ENCODE results near the gene FCAR. TPM values are rescaled to one million over a fixed set of nuclear protein-coding genes. Genes with fewer than 3 reads are reported as not detected.
A peak's percentile ranks its signal among the peaks of the same experiment; 100 is the strongest.
"Not testable (repeated sequence)": the region's sequence is repeated elsewhere in the genome, so short reads cannot be mapped to it uniquely, and the experiment has no call there.

Gene FCAR
- total RNA-seq, 1 experiment from 2014 or later, result not detected

- H3K4me1 ChIP-seq (ENCODE audit: control insufficient read depth, insufficient read depth, low read length), result no peaks in the 10 kb centered on the region
- TF ChIP-seq CTCF (IDR thresholded peaks at IDR 0.05) (no peak), REST (IDR thresholded peaks at IDR 0.05; ENCODE audit: insufficient read depth in 1 of 2, low read depth in 2 of 2, low read length in 1 of 2) (no peak), TCF7L2 (IDR thresholded peaks at IDR 0.05; ENCODE audit: low read depth, low read length) (no peak), POLR2AphosphoS5 (IDR thresholded peaks at IDR 0.05; ENCODE audit: low read depth, low read length) (no peak), SIN3A (IDR thresholded peaks at IDR 0.05; ENCODE audit: borderline replicate concordance, insufficient read depth, low read depth, low read length) (no peak)
- no peak within 1 kb of the TSS for H3K4me3 ChIP-seq (ENCODE audit: low read depth in 2 of 2, low read length in 2 of 2)
- in situ Hi-C loops (cut with HindIII; ENCODE audit: low pct_unique_long_range_greater_than_20kb, low sequenced_read_pairs) (no loop called here), intact Hi-C loops (cut with micrococcal nuclease; ENCODE audit: unreplicated experiment) (no loop called here)
- H3K36me3 ChIP-seq (ENCODE audit: control insufficient read depth, insufficient read depth, low read length), result no peaks in the 10 kb centered on the region
- H3K27me3 ChIP-seq (ENCODE audit: control insufficient read depth, insufficient read depth, low read length), result no peaks in the 10 kb centered on the region
- BruUV-seq (replicated peaks), result no TSS peak
- ChIA-PET POLR2A (no interaction called here), CTCF (no interaction called here)
- H3K27ac ChIP-seq (ENCODE audit: low read length), result no peak within 1 kb of the TSS
- ATAC-seq (peak; percentile 60; the same call in 1 of the 2 replicates), DNase-seq (ENCODE audit: low read depth, low spot score) (no peak)
- H3K9me3 ChIP-seq (ENCODE audit: control insufficient read depth, insufficient read depth, low read depth, low read length), result no peaks in the 10 kb centered on the region
These were observed 31.9 kb downstream of the FCAR start, which contains the start of gene NCR1 for GRCh38 chr19:54905803-54906511. Gene NCR1 (plus strand): TSS chr19:54906148. CDS start chr19:54906188, 40 bp downstream.

- intact Hi-C loops (cut with micrococcal nuclease; ENCODE audit: unreplicated experiment) (no loop called here), in situ Hi-C loops (cut with HindIII; ENCODE audit: low pct_unique_long_range_greater_than_20kb, low sequenced_read_pairs) (no loop called here)
- H3K27me3 ChIP-seq (ENCODE audit: control insufficient read depth, insufficient read depth, low read length), result no peaks in the 10 kb centered on the region
- ChIA-PET CTCF (interaction anchor here (0.7 kb wide), 1 partner anchor 8 kb away, joined by 3 read pairs; no protein-coding TSS in a partner anchor), POLR2A (no interaction called here)
- ATAC-seq, result no peak
- no peaks in the 10 kb centered on the region for H3K9me3 ChIP-seq (ENCODE audit: control insufficient read depth, insufficient read depth, low read depth, low read length)
- H3K27ac ChIP-seq (ENCODE audit: low read length), result no peak overlapping the region
- no TSS peak for BruUV-seq (replicated peaks)
- no peak for DNase-seq (ENCODE audit: low read depth, low spot score)
- TF ChIP-seq SIN3A (IDR thresholded peaks at IDR 0.05; ENCODE audit: borderline replicate concordance, insufficient read depth, low read depth, low read length), result no peak
- TF ChIP-seq POLR2AphosphoS5 (IDR thresholded peaks at IDR 0.05; ENCODE audit: low read depth, low read length), result no peak
- TF ChIP-seq REST (IDR thresholded peaks at IDR 0.05; ENCODE audit: insufficient read depth in 1 of 2, low read depth in 2 of 2, low read length in 1 of 2), result no peak
- TF ChIP-seq TCF7L2 (IDR thresholded peaks at IDR 0.05; ENCODE audit: low read depth, low read length), result no peak
- no peak for TF ChIP-seq CTCF (IDR thresholded peaks at IDR 0.05)
- no peaks in the 10 kb centered on the region for H3K4me1 ChIP-seq (ENCODE audit: control insufficient read depth, insufficient read depth, low read length)
- no peaks in the 10 kb centered on the region for H3K36me3 ChIP-seq (ENCODE audit: control insufficient read depth, insufficient read depth, low read length)
- no peak overlapping the region for H3K4me3 ChIP-seq (ENCODE audit: low read depth in 2 of 2, low read length in 2 of 2)
These were observed 32.8 kb downstream of the FCAR start for GRCh38 chr19:54906819-54907218.

- CTCF ChIA-PET; ATAC-seq; H3K4me3 ChIP-seq (ENCODE audit: low read depth in 2 of 2, low read length in 2 of 2); H3K27me3 ChIP-seq (ENCODE audit: control insufficient read depth, insufficient read depth, low read length); DNase-seq (ENCODE audit: low read depth, low spot score); H3K27ac ChIP-seq (ENCODE audit: low read length); H3K9me3 ChIP-seq (ENCODE audit: control insufficient read depth, insufficient read depth, low read depth, low read length); BruUV-seq (replicated peaks); H3K4me1 ChIP-seq (ENCODE audit: control insufficient read depth, insufficient read depth, low read length); in situ Hi-C loops (cut with HindIII; ENCODE audit: low pct_unique_long_range_greater_than_20kb, low sequenced_read_pairs); intact Hi-C loops (cut with micrococcal nuclease; ENCODE audit: unreplicated experiment); POLR2A ChIA-PET; H3K36me3 ChIP-seq (ENCODE audit: control insufficient read depth, insufficient read depth, low read length): not testable (repeated sequence)
These were observed 33.9 kb downstream of the FCAR start for GRCh38 chr19:54907899-54908298.

All from Panc1 (cell line).